Astrocyte of the spinal cord (primary cell): ENCODE results near the gene ODAD2.

ENCODE experiments used
- DNase-seq: peaks from one replicate; pipeline ENCODE4 v3.0.0; 2011; ENCODE audit warnings: low read depth, low spot score
- H3K4me3 ChIP-seq: 2 replicates; pipeline ENCODE4 v1.5.1; 2011; ENCODE audit warnings: low read depth, mild to moderate bottlenecking, low read length, moderate library complexity
- in situ Hi-C: cut with HindIII; loops from 2 replicates; pipeline ENCODE4 v1.10.0; 2017; ENCODE audit warnings: low sequenced_read_pairs
- TF ChIP-seq, protein P1 (sequence below): IDR thresholded peaks from 2 replicates; pipeline ENCODE4 v1.5.1; 2012; ENCODE audit warnings: low read depth, mild to moderate bottlenecking, low read length, inconsistent platforms

Gene ODAD2

GRCh38 chr10:27833792-27834191 is 165.1 kb downstream of the ODAD2 start:
- in situ Hi-C loops, result no loop called here
- no peak overlapping the region for H3K4me3 ChIP-seq
- TF ChIP-seq, protein P1, sequence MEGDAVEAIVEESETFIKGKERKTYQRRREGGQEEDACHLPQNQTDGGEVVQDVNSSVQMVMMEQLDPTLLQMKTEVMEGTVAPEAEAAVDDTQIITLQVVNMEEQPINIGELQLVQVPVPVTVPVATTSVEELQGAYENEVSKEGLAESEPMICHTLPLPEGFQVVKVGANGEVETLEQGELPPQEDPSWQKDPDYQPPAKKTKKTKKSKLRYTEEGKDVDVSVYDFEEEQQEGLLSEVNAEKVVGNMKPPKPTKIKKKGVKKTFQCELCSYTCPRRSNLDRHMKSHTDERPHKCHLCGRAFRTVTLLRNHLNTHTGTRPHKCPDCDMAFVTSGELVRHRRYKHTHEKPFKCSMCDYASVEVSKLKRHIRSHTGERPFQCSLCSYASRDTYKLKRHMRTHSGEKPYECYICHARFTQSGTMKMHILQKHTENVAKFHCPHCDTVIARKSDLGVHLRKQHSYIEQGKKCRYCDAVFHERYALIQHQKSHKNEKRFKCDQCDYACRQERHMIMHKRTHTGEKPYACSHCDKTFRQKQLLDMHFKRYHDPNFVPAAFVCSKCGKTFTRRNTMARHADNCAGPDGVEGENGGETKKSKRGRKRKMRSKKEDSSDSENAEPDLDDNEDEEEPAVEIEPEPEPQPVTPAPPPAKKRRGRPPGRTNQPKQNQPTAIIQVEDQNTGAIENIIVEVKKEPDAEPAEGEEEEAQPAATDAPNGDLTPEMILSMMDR, result no peak

DNA sequence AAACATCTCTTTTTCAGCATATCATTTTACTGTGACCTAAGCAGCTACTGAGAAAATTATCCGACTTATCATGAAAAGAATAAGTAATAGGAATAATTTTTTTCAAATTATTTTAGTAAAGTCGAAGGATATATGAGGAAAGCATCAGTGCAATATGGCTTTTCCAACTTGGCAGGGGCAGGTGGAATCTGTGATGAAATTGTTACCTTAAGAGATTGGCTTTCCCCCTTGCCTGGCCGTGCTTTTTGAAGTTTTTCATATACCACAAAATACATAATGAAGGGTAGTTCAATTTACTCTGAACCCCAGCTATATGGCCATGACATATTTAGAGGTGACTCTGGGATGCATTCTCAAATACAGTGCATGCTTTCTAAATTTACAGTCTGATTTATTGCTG is 166.1 kb downstream of the ODAD2 start:
- in situ Hi-C loops, result no loop called here
- TF ChIP-seq, protein P1, result no peak
- no peak for DNase-seq
- no peak overlapping the region for H3K4me3 ChIP-seq

More at GRCh38 chr10:27833792-27834191, 165.1 kb downstream of the ODAD2 start:
- no peak for DNase-seq

DNA sequence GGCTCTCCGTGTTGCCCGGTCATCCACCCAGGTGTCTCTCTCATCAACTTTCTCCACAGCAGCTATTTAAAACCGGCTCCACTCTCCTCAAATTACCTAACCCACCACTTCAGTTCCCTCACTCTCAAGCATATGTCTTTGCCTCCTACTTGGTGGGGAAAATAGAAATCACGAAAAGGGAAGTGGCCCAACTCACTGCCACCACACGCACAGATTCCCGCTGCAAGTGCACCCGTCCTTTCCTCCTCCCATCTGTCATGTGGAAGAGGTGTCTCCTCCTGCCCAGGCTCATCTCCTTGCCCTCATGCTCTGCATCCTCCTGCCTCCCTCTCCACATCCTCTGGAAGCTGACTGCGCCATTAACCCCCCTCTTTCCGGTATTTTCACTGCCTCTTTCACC is 172.5 kb downstream of the ODAD2 start:
- in situ Hi-C loops, result no loop called here
- TF ChIP-seq, protein P1, result no peak
- no peak for DNase-seq
- no peak overlapping the region for H3K4me3 ChIP-seq

DNA sequence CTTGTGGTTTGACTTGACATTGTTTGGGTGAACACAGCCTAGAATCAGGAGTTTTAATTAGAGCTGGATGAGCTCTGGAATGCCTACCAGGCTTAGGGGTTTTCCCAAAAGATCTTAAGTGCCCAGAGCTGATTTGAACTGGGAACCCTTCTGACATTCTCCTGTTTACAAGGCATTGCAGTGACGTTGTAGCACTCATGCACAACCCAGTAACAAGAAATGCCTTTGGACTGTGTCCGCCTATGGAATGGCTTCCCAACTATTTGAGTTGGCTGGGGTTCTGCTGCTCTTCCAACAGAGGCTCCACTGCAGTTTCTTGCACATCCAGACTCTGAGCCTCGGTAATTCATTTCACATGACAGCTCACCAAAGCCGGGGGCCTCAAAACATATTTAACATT is 176.6 kb downstream of the ODAD2 start:
- in situ Hi-C loops, result no loop called here
- TF ChIP-seq, protein P1, result no peak
- DNase-seq, result no peak
- no peak overlapping the region for H3K4me3 ChIP-seq

DNA sequence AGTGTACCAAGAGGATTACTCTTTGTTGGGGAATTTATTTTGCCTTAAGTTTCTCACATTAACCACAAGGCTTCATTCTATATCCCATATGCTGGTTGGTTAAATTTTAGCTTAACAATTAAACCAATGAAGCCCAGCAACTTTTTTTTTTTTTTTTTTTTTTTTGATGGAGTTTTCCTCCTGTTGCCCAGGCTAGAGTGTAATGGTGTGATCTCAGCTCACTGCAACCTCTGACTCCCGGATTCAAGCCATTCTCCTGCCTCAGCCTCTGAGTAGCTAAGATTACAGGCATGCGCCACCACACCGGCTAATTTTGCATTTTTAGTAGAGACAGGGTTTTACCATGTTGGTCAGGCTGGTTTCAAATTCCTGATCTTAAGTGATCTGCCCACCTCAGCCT is 178.2 kb downstream of the ODAD2 start:
- in situ Hi-C loops, result no loop called here
- no peak for DNase-seq
- TF ChIP-seq, protein P1, result no peak
- no peak overlapping the region for H3K4me3 ChIP-seq

GRCh38 chr10:27819781-27820531 is 178.9 kb downstream of the ODAD2 start:
- in situ Hi-C loops, result no loop called here
- H3K4me3 ChIP-seq, result no peak overlapping the region
- TF ChIP-seq, protein P1, result no peak
- DNase-seq, result peak; percentile 67
